Coronary artery (tissue), 2 donors: Measurements from ENCODE around the gene HELLS.
"Not testable (repeated sequence)": the region's sequence is repeated elsewhere in the genome, so short reads cannot be mapped to it uniquely, and the experiment has no call there.

ENCODE experiments used
- DNase-seq: peaks from one replicate; pipeline ENCODE4 v3.0.0-alpha.2; 2017; ENCODE audit warnings: low spot score
- H3K27ac ChIP-seq, 2 donors: fragments of 200-600 bp; sonication (generic); one replicate each; pipeline ENCODE4 v1.5.1; 2016 to 2019
- H3K4me3 ChIP-seq: fragments of 200-600 bp; sonication (generic); 2 replicates; pipeline ENCODE4 v1.5.1; 2016; ENCODE audit warnings: mild to moderate bottlenecking, moderate library complexity
- CTCF ChIP-seq: fragments of 200-600 bp; sonication (generic); IDR thresholded peaks from one replicate; pipeline ENCODE4 v1.5.1; 2019; ENCODE audit warnings: antibody characterized with exemption

The HELLS gene

GRCh38 chr10:94524711-94525110 is 20.9 kb upstream of the HELLS start:
- TF ChIP-seq CTCF, result no peak
- Histone ChIP-seq H3K27ac (no peak overlapping the region), H3K4me3 (no peak overlapping the region)
- no peak for DNase-seq

GRCh38 chr10:94531550-94531949 is 14.0 kb upstream of the HELLS start:
- H3K4me3 ChIP-seq, H3K27ac ChIP-seq, DNase-seq: not testable (repeated sequence)

GRCh38 chr10:94533027-94533426 is 12.6 kb upstream of the HELLS start:
- no peak for TF ChIP-seq CTCF
- H3K27ac ChIP-seq, result no peak overlapping the region
- H3K4me3 ChIP-seq, result no peak overlapping the region
- DNase-seq, result no peak

- not testable (repeated sequence) for H3K27ac ChIP-seq, H3K4me3 ChIP-seq, DNase-seq
These were observed 3.3 kb upstream of the HELLS start for GRCh38 chr10:94542282-94542681.

GRCh38 chr10:94546049-94546900 is 687 bp downstream of the HELLS start:
- DNase-seq, result no peak
- no peak for TF ChIP-seq CTCF
- H3K4me3 ChIP-seq, result peak overlapping the region; percentile 71
- peak overlapping the region; percentile 22 to 62 for H3K27ac ChIP-seq

GRCh38 chr10:94546901-94547185 is 1.3 kb downstream of the HELLS start:
- TF ChIP-seq CTCF, result no peak
- H3K27ac ChIP-seq, result no peak overlapping the region
- DNase-seq, result no peak
- H3K4me3 ChIP-seq, result no peak overlapping the region

- no peak for TF ChIP-seq CTCF
- no peak for DNase-seq
- Histone ChIP-seq H3K27ac (no peak overlapping the region), H3K4me3 (no peak overlapping the region)
These were observed 3.6 kb downstream of the HELLS start for GRCh38 chr10:94549221-94549620.

GRCh38 chr10:94567714-94568307 is 22.2 kb downstream of the HELLS start:
- not testable (repeated sequence) for DNase-seq, H3K4me3 ChIP-seq, H3K27ac ChIP-seq
